HFFc6 (cell line): ENCODE measurements around the gene ORC3. TPM values are rescaled to one million over a fixed set of nuclear protein-coding genes. Genes with fewer than 3 reads are reported as not detected.

ENCODE experiments used
- total RNA-seq, 6 experiments: library from RNA; stranded (reverse); fragmentation: NEBNext Ultra II Directional; extraction: Animal tissue kit (Norgen Biotek cat#: 25700); gene quantifications; 2 replicates in 1 of 6; 3 replicates in 5 of 6; pipeline ENCODE4 v1.2.3, GENCODE V29; 2021

Gene ORC3
- total RNA-seq, 6 experiments from 2014 or later, result 26.7 to 35.1 (median 29.7) TPM

Other genes with a start within 250 kb of the ORC3 start
- under 1 TPM; 0.14 to 0.43 (median 0.40) TPM for gene C6orf163, start 245.3 kb upstream of the ORC3 start, total RNA-seq
- gene CFAP206, start 182.2 kb upstream of the ORC3 start, total RNA-seq, result not detected
- 10 to 100 TPM; 11.8 to 14.9 (median 13.9) TPM for gene SLC35A1, start 117.2 kb upstream of the ORC3 start, total RNA-seq
- gene RARS2, start 148 bp upstream of the ORC3 start, total RNA-seq, result 10 to 100 TPM; 48.3 to 62.0 (median 58.3) TPM
- 10 to 100 TPM; 47.0 to 63.1 (median 55.8) TPM for gene AKIRIN2, start 112.1 kb downstream of the ORC3 start, total RNA-seq